Esophagus squamous epithelium (tissue), 5 donors: ENCODE data around the gene CCDC116. TPM values are rescaled to one million over a fixed set of nuclear protein-coding genes. Genes with fewer than 3 reads are reported as not detected.
A peak's percentile ranks its signal among the peaks of the same experiment; 100 is the strongest.
"Not testable (repeated sequence)": the region's sequence is repeated elsewhere in the genome, so short reads cannot be mapped to it uniquely, and the experiment has no call there.

Source experiments
- DNase-seq: peaks from one replicate; lab custom pipeline; 2025; lab: John Stamatoyannopoulos, UW
- H3K27ac ChIP-seq, 4 donors: fragments of 200-600 bp; sonication (generic); one replicate each; pipeline ENCODE4 v1.5.1; 2016 to 2019; ENCODE audit warnings: mild to moderate bottlenecking in 1 of 4
- H3K27me3 ChIP-seq, 4 donors: fragments of 200-600 bp; sonication (generic); 1 replicate in 3 of 4; 2 replicates in 1 of 4; pipeline versions ENCODE4 v1.5.1 to v1.6.0; 2017 to 2021; ENCODE audit warnings: antibody characterized with exemption in 1 of 4
- H3K36me3 ChIP-seq, 3 donors: fragments of 200-600 bp; sonication (generic); one replicate each; pipeline ENCODE4 v1.5.1; 2016 to 2019
- H3K4me1 ChIP-seq, 3 donors: fragments of 200-600 bp; sonication (generic); one replicate each; pipeline ENCODE4 v1.5.1; 2017 to 2019
- H3K4me3 ChIP-seq, 4 donors: fragments of 200-600 bp; sonication (generic); 1 replicate in 3 of 4; 2 replicates in 1 of 4; pipeline ENCODE4 v1.5.1; 2016 to 2019; ENCODE audit warnings: mild to moderate bottlenecking in 2 of 4, moderate library complexity in 1 of 4
- H3K9me3 ChIP-seq, 3 donors: fragments of 200-600 bp; sonication (generic); one replicate each; pipeline ENCODE4 v1.5.1; 2016 to 2019
- CTCF ChIP-seq, 6 experiments: fragments of 450-650 bp in 4 of 6; fragments of 200-600 bp in 2 of 6; sonication (generic) in 2 of 6; IDR thresholded peaks; one replicate each; pipeline ENCODE4 v1.5.1; 2016 to 2019; ENCODE audit warnings: antibody characterized with exemption in 6 of 6, mild to moderate bottlenecking in 4 of 6, moderate library complexity in 4 of 6
- POLR2A ChIP-seq, 4 donors: fragments of 450-650 bp; IDR thresholded peaks; one replicate each; pipeline ENCODE4 v1.6.1; 2017; ENCODE audit warnings: antibody characterized with exemption in 4 of 4, mild to moderate bottlenecking in 4 of 4, moderate library complexity in 3 of 4
- WGBS, 2 donors: methylation state at CpG; one replicate each; pipeline ENCODE4 v1.1.5; 2018; 5-methylcytosine and 5-hydroxymethylcytosine counted together
- intact Hi-C: fragments of 100-400 bp; cut with DNase I; formaldehyde crosslinking; loops from one replicate; pipeline ENCODE4 v1.15.0; 2022
- total RNA-seq, 4 donors: library from RNA; depleted of rRNA; stranded (reverse); fragments of >200 nt; gene quantifications; one replicate each; pipeline ENCODE4 v1.1.0, GENCODE V29; 2016
- donor health status: DM: yes; HTN: yes; CAD: no.

The CCDC116 gene
- total RNA-seq, 4 donors from 2014 or later: 1.9 TPM; not detected in 3

GRCh38 chr22:21593406-21594232 is 38.9 kb upstream of the CCDC116 start:
- intact Hi-C loops: no loop called here
- peaks cover 0 to 54% (median 13%) of the 10 kb centered on the region in 3 donors for H3K36me3 ChIP-seq
- no peak for DNase-seq
- H3K4me1 ChIP-seq: peaks cover 10 to 40% (median 22%) of the 10 kb centered on the region in 3 donors
- H3K4me3 ChIP-seq: no peak overlapping the region
- 82 to 83% methylated on average over 11 of the region's 11 CpGs for WGBS, 2 donors
- no peak overlapping the region for H3K27ac ChIP-seq
- no peaks in the 10 kb centered on the region for H3K9me3 ChIP-seq
- TF ChIP-seq CTCF (IDR thresholded peaks at IDR 0.05): peak in 1 of 6 experiments; percentile 39
- TF ChIP-seq POLR2A (IDR thresholded peaks at IDR 0.05): no peak
- H3K27me3 ChIP-seq: no peaks in the 10 kb centered on the region

- Histone ChIP-seq H3K4me1 (peaks cover 10 to 39% (median 19%) of the 10 kb centered on the region in 3 donors), H3K9me3 (no peaks in the 10 kb centered on the region), H3K27ac (no peak overlapping the region), H3K4me3 (no peak overlapping the region), H3K27me3 (no peaks in the 10 kb centered on the region), H3K36me3 (peaks cover 0 to 65% (median 13%) of the 10 kb centered on the region in 3 donors)
- no peak for TF ChIP-seq POLR2A (IDR thresholded peaks at IDR 0.05)
- no peak for TF ChIP-seq CTCF (IDR thresholded peaks at IDR 0.05)
- intact Hi-C loops: no loop called here
- DNase-seq: no peak
- WGBS, 2 donors: 83 to 89% methylated on average over 3 to 5 of the region's 5 CpGs
Observed at GRCh38 chr22:21594865-21595452, 37.6 kb upstream of the CCDC116 start.

- H3K4me3 ChIP-seq, H3K27ac ChIP-seq, intact Hi-C loops, H3K27me3 ChIP-seq, DNase-seq, H3K9me3 ChIP-seq: not testable (repeated sequence)
- H3K36me3 ChIP-seq: peaks cover 0 to 71% (median 13%) of the 10 kb centered on the region in 3 donors
- WGBS, 2 donors: 88 to 95% methylated on average over 13 of the region's 13 CpGs
- H3K4me1 ChIP-seq: peaks cover 0 to 23% (median 8%) of the 10 kb centered on the region in 3 donors
Observed at GRCh38 chr22:21596356-21597135, 36.0 kb upstream of the CCDC116 start.

GRCh38 chr22:21598302-21598701 is 34.3 kb upstream of the CCDC116 start:
- intact Hi-C loops: no loop called here
- TF ChIP-seq CTCF (IDR thresholded peaks at IDR 0.05) (no peak), POLR2A (IDR thresholded peaks at IDR 0.05) (no peak)
- Histone ChIP-seq H3K4me3 (no peak overlapping the region), H3K9me3 (no peaks in the 10 kb centered on the region), H3K4me1 (peaks cover 0 to 16% (median 0%) of the 10 kb centered on the region in 3 donors), H3K27ac (no peak overlapping the region), H3K36me3 (peaks cover 5 to 73% (median 11%) of the 10 kb centered on the region in 3 donors), H3K27me3 (no peaks in the 10 kb centered on the region)
- DNase-seq: no peak
- WGBS, 2 donors: 82 to 86% methylated on average over 3 of the region's 3 CpGs

- TF ChIP-seq POLR2A (IDR thresholded peaks at IDR 0.05) (no peak), CTCF (IDR thresholded peaks at IDR 0.05) (no peak)
- no peak for DNase-seq
- H3K4me3 ChIP-seq: no peak overlapping the region
- intact Hi-C loops: no loop called here
- H3K36me3 ChIP-seq: peaks cover 2 to 64% (median 5%) of the 10 kb centered on the region in 3 donors
- no peaks in the 10 kb centered on the region for H3K9me3 ChIP-seq
- 80 to 83% methylated on average over 5 to 6 of the region's 6 CpGs for WGBS, 2 donors
- peaks cover 0 to 10% (median 0%) of the 10 kb centered on the region in 3 donors for H3K4me1 ChIP-seq
- H3K27me3 ChIP-seq: no peaks in the 10 kb centered on the region
- no peak overlapping the region for H3K27ac ChIP-seq
Observed at GRCh38 chr22:21599053-21599893, 33.3 kb upstream of the CCDC116 start.
